ENCODE measurements around the gene POU2F3. TPM values are rescaled to one million over a fixed set of nuclear protein-coding genes. Genes with fewer than 3 reads are reported as not detected.

Gene POU2F3
- total and polyA plus RNA-seq, 2 of the 13 experiments (the other 11 are each of a cell fraction or from before 2014, with no cell fraction given) = not detected

- TF ChIP-seq, protein P1, sequence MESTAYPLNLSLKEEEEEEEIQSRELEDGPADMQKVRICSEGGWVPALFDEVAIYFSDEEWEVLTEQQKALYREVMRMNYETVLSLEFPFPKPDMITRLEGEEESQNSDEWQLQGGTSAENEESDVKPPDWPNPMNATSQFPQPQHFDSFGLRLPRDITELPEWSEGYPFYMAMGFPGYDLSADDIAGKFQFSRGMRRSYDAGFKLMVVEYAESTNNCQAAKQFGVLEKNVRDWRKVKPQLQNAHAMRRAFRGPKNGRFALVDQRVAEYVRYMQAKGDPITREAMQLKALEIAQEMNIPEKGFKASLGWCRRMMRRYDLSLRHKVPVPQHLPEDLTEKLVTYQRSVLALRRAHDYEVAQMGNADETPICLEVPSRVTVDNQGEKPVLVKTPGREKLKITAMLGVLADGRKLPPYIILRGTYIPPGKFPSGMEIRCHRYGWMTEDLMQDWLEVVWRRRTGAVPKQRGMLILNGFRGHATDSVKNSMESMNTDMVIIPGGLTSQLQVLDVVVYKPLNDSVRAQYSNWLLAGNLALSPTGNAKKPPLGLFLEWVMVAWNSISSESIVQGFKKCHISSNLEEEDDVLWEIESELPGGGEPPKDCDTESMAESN (CRISPR knock-in tag; conservative IDR thresholded peaks at IDR 0.05) = no peak
- no peak for TF ChIP-seq ZXDC (CRISPR knock-in tag; IDR thresholded peaks at IDR 0.05)
- no peak for TF ChIP-seq FOXO4 (CRISPR knock-in tag; conservative IDR thresholded peaks at IDR 0.05)
- TF ChIP-seq PHF21A (CRISPR knock-in tag; IDR thresholded peaks at IDR 0.05) = no peak; the same call in none of the 2 replicates
- peak in 1 of 2 experiments; percentile 55; a peak in 1 of 4 replicates for TF ChIP-seq EP300 (IDR thresholded peaks at IDR 0.05; ENCODE audit: low read depth in 2 of 2, low read length in 2 of 2)
- TF ChIP-seq EP300 (CRISPR knock-in tag; IDR thresholded peaks at IDR 0.05; ENCODE audit: borderline replicate concordance) = no peak; the same call in 1 of the 2 replicates
- no peak for TF ChIP-seq HHEX (CRISPR knock-in tag; IDR thresholded peaks at IDR 0.05)
- TF ChIP-seq CBX1 (IDR thresholded peaks at IDR 0.05; ENCODE audit: low read depth) = no peak
- no peak; the same call in 1 of the 2 replicates for TF ChIP-seq RBFOX2 (IDR thresholded peaks at IDR 0.05; ENCODE audit: low read depth, low read length)
- TF ChIP-seq ZNF549 (CRISPR knock-in tag; IDR thresholded peaks at IDR 0.05) = no peak
- no peak for TF ChIP-seq GATAD1 (CRISPR knock-in tag; IDR thresholded peaks at IDR 0.05)
- no peak for TF ChIP-seq AKAP8 (CRISPR knock-in tag; IDR thresholded peaks at IDR 0.05)
- TF ChIP-seq ZNF777 (CRISPR knock-in tag; IDR thresholded peaks at IDR 0.05) = peak; percentile 28; the same call in 1 of the 2 replicates
- 0 out of 2 replicates have a peak, but pooled peaks have one; percentile 38 for TF ChIP-seq MED13 (CRISPR knock-in tag; IDR thresholded peaks at IDR 0.05)
- TF ChIP-seq, protein P2, sequence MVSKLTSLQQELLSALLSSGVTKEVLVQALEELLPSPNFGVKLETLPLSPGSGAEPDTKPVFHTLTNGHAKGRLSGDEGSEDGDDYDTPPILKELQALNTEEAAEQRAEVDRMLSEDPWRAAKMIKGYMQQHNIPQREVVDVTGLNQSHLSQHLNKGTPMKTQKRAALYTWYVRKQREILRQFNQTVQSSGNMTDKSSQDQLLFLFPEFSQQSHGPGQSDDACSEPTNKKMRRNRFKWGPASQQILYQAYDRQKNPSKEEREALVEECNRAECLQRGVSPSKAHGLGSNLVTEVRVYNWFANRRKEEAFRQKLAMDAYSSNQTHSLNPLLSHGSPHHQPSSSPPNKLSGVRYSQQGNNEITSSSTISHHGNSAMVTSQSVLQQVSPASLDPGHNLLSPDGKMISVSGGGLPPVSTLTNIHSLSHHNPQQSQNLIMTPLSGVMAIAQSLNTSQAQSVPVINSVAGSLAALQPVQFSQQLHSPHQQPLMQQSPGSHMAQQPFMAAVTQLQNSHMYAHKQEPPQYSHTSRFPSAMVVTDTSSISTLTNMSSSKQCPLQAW (CRISPR knock-in tag; IDR thresholded peaks at IDR 0.05) = no peak
- no peak for TF ChIP-seq RBM39 (IDR thresholded peaks at IDR 0.05; ENCODE audit: low read depth, low read length, poor library complexity, severe bottlenecking)
- no peak for TF ChIP-seq SRSF4 (IDR thresholded peaks at IDR 0.05; ENCODE audit: low read depth, low read length, poor library complexity, severe bottlenecking)
- no peak for TF ChIP-seq ZNF564 (CRISPR knock-in tag; IDR thresholded peaks at IDR 0.05)
- TF ChIP-seq DBP (CRISPR knock-in tag; IDR thresholded peaks at IDR 0.05; ENCODE audit: not compliant biosample characterization) = no peak
- TF ChIP-seq TFDP1 (CRISPR knock-in tag; IDR thresholded peaks at IDR 0.05; ENCODE audit: borderline replicate concordance) = no peak
These were observed 41.0 kb upstream of the POU2F3 start (continued) for GRCh38 chr11:120198787-120199469.
